ENCODE measurements around the gene VSTM1. TPM values are rescaled to one million over a fixed set of nuclear protein-coding genes. Genes with fewer than 3 reads are reported as not detected.
"Not testable (repeated sequence)": the region's sequence is repeated elsewhere in the genome, so short reads cannot be mapped to it uniquely, and the experiment has no call there.

Gene VSTM1
- total and polyA plus RNA-seq, 7 donors: not detected

GRCh38 chr19:54100561-54100960 lies 36.9 kb upstream of the VSTM1 start, which contains the start of gene OSCAR:
OSCAR (minus strand) TSS chr19:54100803; CDS start chr19:54100792, 11 bp downstream.
- intact Hi-C loops (cut with DNase I): loop anchor here (5.0 kb wide), 2 partner anchors 123 to 258 kb away; no protein-coding TSS in a partner anchor

GRCh38 chr19:54099903-54100255 lies 36.2 kb upstream of the VSTM1 start:
- not testable (repeated sequence) for H3K27ac ChIP-seq, H3K4me3 ChIP-seq, DNase-seq, H3K9me3 ChIP-seq, H3K36me3 ChIP-seq
- intact Hi-C loops (cut with DNase I): loop anchor here (5.0 kb wide), 2 partner anchors 123 to 258 kb away; no protein-coding TSS in a partner anchor
- WGBS, 2 donors: 82 to 85% methylated on average over 9 of the region's 9 CpGs
- peaks cover 0 to 11% (median 8%) of the 10 kb centered on the region in 3 donors for H3K27me3 ChIP-seq
- H3K4me1 ChIP-seq: peaks cover 0 to 30% (median 26%) of the 10 kb centered on the region in 4 donors

More at GRCh38 chr19:54100561-54100960, 36.9 kb upstream of the VSTM1 start, which contains the start of gene OSCAR:
- Histone ChIP-seq H3K27me3 (peaks cover 0 to 5% (median 3%) of the 10 kb centered on the region in 3 donors), H3K4me3 (no peak within 1 kb of the TSS), H3K4me1 (peaks cover 0 to 25% (median 23%) of the 10 kb centered on the region in 4 donors), H3K9me3 (no peaks in the 10 kb centered on the region), H3K36me3 (peaks cover 0 to 3% (median 0%) of the 10 kb centered on the region in 4 donors), H3K27ac (no peak within 1 kb of the TSS)
- DNase-seq: no peak
- 52 to 72% methylated on average over 5 of the region's 5 CpGs for WGBS, 2 donors
- no peak for TF ChIP-seq EP300 (IDR thresholded peaks at IDR 0.05)
- no peak for TF ChIP-seq CTCF (IDR thresholded peaks at IDR 0.05)
- TF ChIP-seq POLR2A (IDR thresholded peaks at IDR 0.05): no peak
- no peak for TF ChIP-seq POLR2AphosphoS5 (IDR thresholded peaks at IDR 0.05)

- Histone ChIP-seq H3K27ac (no peak overlapping the region), H3K4me3 (no peak overlapping the region), H3K36me3 (no peaks in the 10 kb centered on the region), H3K9me3 (no peaks in the 10 kb centered on the region), H3K4me1 (peaks cover 0 to 30% (median 25%) of the 10 kb centered on the region in 4 donors), H3K27me3 (peaks cover 0 to 15% (median 8%) of the 10 kb centered on the region in 3 donors)
- WGBS, 2 donors: 90 to 91% methylated on average over 12 of the region's 12 CpGs
- DNase-seq: no peak
- no peak for TF ChIP-seq EP300 (IDR thresholded peaks at IDR 0.05)
- no peak for TF ChIP-seq CTCF (IDR thresholded peaks at IDR 0.05)
- no peak for TF ChIP-seq POLR2A (IDR thresholded peaks at IDR 0.05)
- no peak for TF ChIP-seq POLR2AphosphoS5 (IDR thresholded peaks at IDR 0.05)
- intact Hi-C loops (cut with DNase I): no loop called here
Measured at GRCh38 chr19:54099190-54099902, 35.6 kb upstream of the VSTM1 start.

- peak overlapping the region in 2 of 4 donors; percentile 33 to 71 for H3K27ac ChIP-seq
- peak overlapping the region in 3 of 4 donors; percentile 7 to 50 (median 15) for H3K4me3 ChIP-seq
- H3K36me3 ChIP-seq: no peaks in the 10 kb centered on the region
- no peak for TF ChIP-seq POLR2AphosphoS5 (IDR thresholded peaks at IDR 0.05)
- no peak for TF ChIP-seq EP300 (IDR thresholded peaks at IDR 0.05)
- no peak for TF ChIP-seq POLR2A (IDR thresholded peaks at IDR 0.05)
- no peak for TF ChIP-seq CTCF (IDR thresholded peaks at IDR 0.05)
- H3K27me3 ChIP-seq: peaks cover 0 to 15% (median 8%) of the 10 kb centered on the region in 3 donors
- H3K9me3 ChIP-seq: no peaks in the 10 kb centered on the region
- peaks cover 0 to 13% (median 10%) of the 10 kb centered on the region in 4 donors for H3K4me1 ChIP-seq
- peak; percentile 68 for DNase-seq
- WGBS, 2 donors: 4 to 14% methylated on average over 14 of the region's 14 CpGs
- intact Hi-C loops (cut with DNase I): no loop called here
Measured at GRCh38 chr19:54096617-54097106, 33.0 kb upstream of the VSTM1 start.

GRCh38 chr19:54095859-54096616 lies 32.3 kb upstream of the VSTM1 start:
- H3K4me3 ChIP-seq: peak overlapping the region; percentile 1 to 50 (median 30)
- H3K27ac ChIP-seq: peak overlapping the region in 1 of 4 donors; percentile 71
- H3K9me3 ChIP-seq; intact Hi-C loops (cut with DNase I); H3K36me3 ChIP-seq: not testable (repeated sequence)
- peak; percentile 72 for DNase-seq
- WGBS, 2 donors: 1% methylated on average over 46 of the region's 46 CpGs
- H3K27me3 ChIP-seq: peaks cover 0 to 15% (median 8%) of the 10 kb centered on the region in 3 donors
- peaks cover 0 to 13% (median 10%) of the 10 kb centered on the region in 4 donors for H3K4me1 ChIP-seq

Measured in sigmoid colon (tissue), 7 donors.